Right atrium auricular region (tissue), 2 donors: ENCODE measurements around the gene PPM1H. TPM values are rescaled to one million over a fixed set of nuclear protein-coding genes. Genes with fewer than 3 reads are reported as not detected.

Experiments
- DNase-seq: peaks from one replicate; pipeline ENCODE4 v3.0.0-alpha.2; 2019; ENCODE audit warnings: low spot score
- H3K27ac ChIP-seq, 2 donors: fragments of 200-600 bp; sonication (generic); 1 replicate in 1 of 2; 2 replicates in 1 of 2; pipeline ENCODE4 v1.5.1; 2016 to 2019
- H3K27me3 ChIP-seq, 2 donors: fragments of 200-600 bp; sonication (generic); one replicate each; pipeline versions ENCODE4 v1.5.1 to v1.6.0; 2017 to 2019
- H3K36me3 ChIP-seq: fragments of 200-600 bp; sonication (generic); one replicate; pipeline ENCODE4 v1.5.1; 2016
- H3K4me1 ChIP-seq, 2 donors: fragments of 200-600 bp; sonication (generic); one replicate each; pipeline versions ENCODE4 v1.5.1 to v1.6.0; 2017 to 2019
- H3K4me3 ChIP-seq, 2 donors: fragments of 200-600 bp; sonication (generic); 1 replicate in 1 of 2; 2 replicates in 1 of 2; pipeline ENCODE4 v1.5.1; 2017 to 2019; ENCODE audit warnings: mild to moderate bottlenecking in 1 of 2, moderate library complexity in 1 of 2
- H3K9me3 ChIP-seq, 2 donors: fragments of 200-600 bp; sonication (generic); one replicate each; pipeline ENCODE4 v1.5.1; 2019
- CTCF ChIP-seq, 2 donors: fragments of 200-600 bp; sonication (generic); IDR thresholded peaks; one replicate each; pipeline ENCODE4 v1.5.1; 2019; ENCODE audit warnings: antibody characterized with exemption in 2 of 2
- total RNA-seq, 2 donors: library from RNA; depleted of rRNA; stranded (reverse); fragments of >200 nt; gene quantifications; one replicate each; pipeline ENCODE4 v1.1.0, GENCODE V29; 2016

Gene PPM1H
- total RNA-seq, 2 donors from 2014 or later: 3.1 to 5.0 TPM

- Histone ChIP-seq H3K9me3 (no peaks in the 10 kb centered on the region), H3K4me3 (no peak overlapping the region), H3K4me1 (peaks cover 0 to 21% of the 10 kb centered on the region in 2 donors), H3K27ac (no peak overlapping the region), H3K36me3 (no peaks in the 10 kb centered on the region), H3K27me3 (no peaks in the 10 kb centered on the region)
- no peak for TF ChIP-seq CTCF (IDR thresholded peaks at IDR 0.05)
- no peak for DNase-seq
These were observed 78.5 kb downstream of the PPM1H start for GRCh38 chr12:62856454-62856853.

- no peaks in the 10 kb centered on the region for H3K36me3 ChIP-seq
- H3K4me1 ChIP-seq: peaks cover 0 to 8% of the 10 kb centered on the region in 2 donors
- no peak overlapping the region for H3K4me3 ChIP-seq
- no peak for TF ChIP-seq CTCF (IDR thresholded peaks at IDR 0.05)
- H3K9me3 ChIP-seq: no peaks in the 10 kb centered on the region
- no peaks in the 10 kb centered on the region for H3K27me3 ChIP-seq
- H3K27ac ChIP-seq: no peak overlapping the region
- no peak for DNase-seq
These were observed 80.9 kb downstream of the PPM1H start for GRCh38 chr12:62854024-62854423.

GRCh38 chr12:62849398-62849797 is 85.6 kb downstream of the PPM1H start:
- H3K9me3 ChIP-seq: no peaks in the 10 kb centered on the region
- H3K27me3 ChIP-seq: no peaks in the 10 kb centered on the region
- H3K4me1 ChIP-seq: peaks cover 0 to 19% of the 10 kb centered on the region in 2 donors
- H3K4me3 ChIP-seq: no peak overlapping the region
- no peak for TF ChIP-seq CTCF (IDR thresholded peaks at IDR 0.05)
- no peak for DNase-seq
- no peak overlapping the region for H3K27ac ChIP-seq
- H3K36me3 ChIP-seq: no peaks in the 10 kb centered on the region

GRCh38 chr12:62848418-62848817 is 86.5 kb downstream of the PPM1H start:
- peaks cover 0 to 19% of the 10 kb centered on the region in 2 donors for H3K4me1 ChIP-seq
- H3K27me3 ChIP-seq: no peaks in the 10 kb centered on the region
- H3K4me3 ChIP-seq: no peak overlapping the region
- H3K27ac ChIP-seq: peak overlapping the region in 1 of 2 donors; percentile 5
- H3K9me3 ChIP-seq: no peaks in the 10 kb centered on the region
- DNase-seq: no peak
- TF ChIP-seq CTCF (IDR thresholded peaks at IDR 0.05): no peak
- no peaks in the 10 kb centered on the region for H3K36me3 ChIP-seq

GRCh38 chr12:62847709-62848108 is 87.2 kb downstream of the PPM1H start:
- Histone ChIP-seq H3K36me3 (no peaks in the 10 kb centered on the region), H3K27me3 (no peaks in the 10 kb centered on the region), H3K4me1 (peaks cover 0 to 19% of the 10 kb centered on the region in 2 donors), H3K9me3 (no peaks in the 10 kb centered on the region), H3K27ac (peak overlapping the region in 1 of 2 donors; percentile 6), H3K4me3 (no peak overlapping the region)
- no peak for DNase-seq
- no peak for TF ChIP-seq CTCF (IDR thresholded peaks at IDR 0.05)

- Histone ChIP-seq H3K27ac (no peak overlapping the region), H3K9me3 (no peaks in the 10 kb centered on the region), H3K4me3 (no peak overlapping the region), H3K4me1 (peaks cover 0 to 25% of the 10 kb centered on the region in 2 donors), H3K27me3 (no peaks in the 10 kb centered on the region), H3K36me3 (no peaks in the 10 kb centered on the region)
- TF ChIP-seq CTCF (IDR thresholded peaks at IDR 0.05): no peak
- DNase-seq: no peak
These were observed 88.5 kb downstream of the PPM1H start for GRCh38 chr12:62846491-62846890.
